ENCODE results near the gene PDZD2. TPM values are rescaled to one million over a fixed set of nuclear protein-coding genes. Genes with fewer than 3 reads are reported as not detected.

The PDZD2 gene
- total RNA-seq, 2 experiments from 2014 or later = 0.04 to 0.14 TPM

- ChIA-PET POLR2A (no interaction called here), CTCF (no interaction called here)
- no peaks in the 10 kb centered on the region for H3K9me3 Mint-ChIP-seq (ENCODE audit: low read depth)
- H3K27ac Mint-ChIP-seq = no peak overlapping the region
- H3K27me3 Mint-ChIP-seq = no peaks in the 10 kb centered on the region
- intact Hi-C loops (cut with DNase I, micrococcal nuclease) = no loop called here
- no peaks in the 10 kb centered on the region for H3K36me3 Mint-ChIP-seq (ENCODE audit: low read depth)
- no peak for ATAC-seq
- H3K4me1 Mint-ChIP-seq = no peaks in the 10 kb centered on the region
- no peak for DNase-seq
- H3K4me3 Mint-ChIP-seq = no peak overlapping the region
Observed at GRCh38 chr5:31698673-31699072, 59.7 kb downstream of the PDZD2 start.

- no peak for ATAC-seq
- DNase-seq = no peak
- H3K27ac Mint-ChIP-seq = no peak overlapping the region
- peaks cover 2% of the 10 kb centered on the region for H3K27me3 Mint-ChIP-seq
- H3K4me1 Mint-ChIP-seq = no peaks in the 10 kb centered on the region
- H3K9me3 Mint-ChIP-seq (ENCODE audit: low read depth) = no peaks in the 10 kb centered on the region
- intact Hi-C loops (cut with DNase I, micrococcal nuclease) = no loop called here
- ChIA-PET CTCF (no interaction called here), POLR2A (no interaction called here)
- no peak overlapping the region for H3K4me3 Mint-ChIP-seq
- no peaks in the 10 kb centered on the region for H3K36me3 Mint-ChIP-seq (ENCODE audit: low read depth)
Observed at GRCh38 chr5:31701642-31702299, 62.8 kb downstream of the PDZD2 start.

- intact Hi-C loops (cut with DNase I, micrococcal nuclease) = no loop called here
- H3K4me1 Mint-ChIP-seq = no peaks in the 10 kb centered on the region
- no peaks in the 10 kb centered on the region for H3K36me3 Mint-ChIP-seq (ENCODE audit: low read depth)
- POLR2A ChIA-PET = no interaction called here
- H3K9me3 Mint-ChIP-seq (ENCODE audit: low read depth) = no peaks in the 10 kb centered on the region
- CTCF ChIA-PET = no interaction called here
- peaks cover 2% of the 10 kb centered on the region for H3K27me3 Mint-ChIP-seq
- ATAC-seq (no peak), DNase-seq (no peak)
- no peak overlapping the region for H3K4me3 Mint-ChIP-seq
- H3K27ac Mint-ChIP-seq = no peak overlapping the region
Observed at GRCh38 chr5:31702712-31703111, 63.8 kb downstream of the PDZD2 start.

GRCh38 chr5:31703757-31704156 lies 64.8 kb downstream of the PDZD2 start:
- DNase-seq (no peak), ATAC-seq (no peak)
- no peak overlapping the region for H3K4me3 Mint-ChIP-seq
- intact Hi-C loops (cut with DNase I, micrococcal nuclease) = no loop called here
- H3K4me1 Mint-ChIP-seq = no peaks in the 10 kb centered on the region
- peaks cover 2% of the 10 kb centered on the region for H3K27me3 Mint-ChIP-seq
- ChIA-PET CTCF (no interaction called here), POLR2A (no interaction called here)
- H3K9me3 Mint-ChIP-seq (ENCODE audit: low read depth) = no peaks in the 10 kb centered on the region
- H3K36me3 Mint-ChIP-seq (ENCODE audit: low read depth) = no peaks in the 10 kb centered on the region
- no peak overlapping the region for H3K27ac Mint-ChIP-seq

- ATAC-seq = no peak
- Mint-ChIP-seq H3K4me3 (no peak overlapping the region), H3K27me3 (peaks cover 2% of the 10 kb centered on the region), H3K27ac (no peak overlapping the region), H3K4me1 (no peaks in the 10 kb centered on the region), H3K9me3 (ENCODE audit: low read depth) (no peaks in the 10 kb centered on the region), H3K36me3 (ENCODE audit: low read depth) (no peaks in the 10 kb centered on the region)
- intact Hi-C loops (cut with DNase I, micrococcal nuclease) = no loop called here
- ChIA-PET CTCF (no interaction called here), POLR2A (no interaction called here)
- DNase-seq = no peak
Observed at GRCh38 chr5:31706186-31706585, 67.3 kb downstream of the PDZD2 start.

GRCh38 chr5:31707329-31707728 lies 68.4 kb downstream of the PDZD2 start:
- peaks cover 2% of the 10 kb centered on the region for H3K27me3 Mint-ChIP-seq
- no peak for ATAC-seq
- no peak for DNase-seq
- H3K4me1 Mint-ChIP-seq = no peaks in the 10 kb centered on the region
- intact Hi-C loops (cut with DNase I, micrococcal nuclease) = no loop called here
- no peaks in the 10 kb centered on the region for H3K36me3 Mint-ChIP-seq (ENCODE audit: low read depth)
- H3K9me3 Mint-ChIP-seq (ENCODE audit: low read depth) = no peaks in the 10 kb centered on the region
- ChIA-PET POLR2A (no interaction called here), CTCF (no interaction called here)
- no peak overlapping the region for H3K27ac Mint-ChIP-seq
- H3K4me3 Mint-ChIP-seq = no peak overlapping the region

- CTCF ChIA-PET = no interaction called here
- Mint-ChIP-seq H3K27ac (no peak overlapping the region), H3K36me3 (ENCODE audit: low read depth) (no peaks in the 10 kb centered on the region), H3K9me3 (ENCODE audit: low read depth) (no peaks in the 10 kb centered on the region), H3K4me1 (no peaks in the 10 kb centered on the region), H3K27me3 (peaks cover 2% of the 10 kb centered on the region), H3K4me3 (no peak overlapping the region)
- POLR2A ChIA-PET = no interaction called here
- no peak for ATAC-seq
- intact Hi-C loops (cut with DNase I, micrococcal nuclease) = no loop called here
- no peak for DNase-seq
Observed at GRCh38 chr5:31708089-31708488, 69.2 kb downstream of the PDZD2 start.

- CTCF ChIA-PET = no interaction called here
- Mint-ChIP-seq H3K9me3 (ENCODE audit: low read depth) (no peaks in the 10 kb centered on the region), H3K4me1 (no peaks in the 10 kb centered on the region), H3K27me3 (no peaks in the 10 kb centered on the region), H3K27ac (no peak overlapping the region), H3K36me3 (ENCODE audit: low read depth) (no peaks in the 10 kb centered on the region), H3K4me3 (no peak overlapping the region)
- ATAC-seq = no peak
- POLR2A ChIA-PET = no interaction called here
- intact Hi-C loops (cut with DNase I, micrococcal nuclease) = no loop called here
- DNase-seq = no peak
Observed at GRCh38 chr5:31711363-31711762, 72.4 kb downstream of the PDZD2 start.

- no peak overlapping the region for H3K27ac Mint-ChIP-seq
- no peak overlapping the region for H3K4me3 Mint-ChIP-seq
- no peaks in the 10 kb centered on the region for H3K9me3 Mint-ChIP-seq (ENCODE audit: low read depth)
- no peaks in the 10 kb centered on the region for H3K4me1 Mint-ChIP-seq
- ATAC-seq = no peak
- no peak for DNase-seq
- intact Hi-C loops (cut with DNase I, micrococcal nuclease) = no loop called here
- no peaks in the 10 kb centered on the region for H3K27me3 Mint-ChIP-seq
- ChIA-PET POLR2A (no interaction called here), CTCF (no interaction called here)
- H3K36me3 Mint-ChIP-seq (ENCODE audit: low read depth) = no peaks in the 10 kb centered on the region
Observed at GRCh38 chr5:31711935-31712592, 73.1 kb downstream of the PDZD2 start.

GRCh38 chr5:31717561-31717960 lies 78.6 kb downstream of the PDZD2 start:
- intact Hi-C loops (cut with DNase I, micrococcal nuclease) = no loop called here
- CTCF ChIA-PET = interaction anchor here (0.8 kb wide), 2 partner anchors 137 to 217 kb away, joined by 3 read pairs; no protein-coding TSS in a partner anchor

GRCh38 chr5:31720004-31720403 lies 81.1 kb downstream of the PDZD2 start:
- intact Hi-C loops (cut with DNase I, micrococcal nuclease) = no loop called here
- H3K36me3 Mint-ChIP-seq (ENCODE audit: low read depth) = no peaks in the 10 kb centered on the region
- H3K4me3 Mint-ChIP-seq = no peak overlapping the region
- DNase-seq (no peak), ATAC-seq (no peak)
- ChIA-PET POLR2A (no interaction called here), CTCF (no interaction called here)
- no peak overlapping the region for H3K27ac Mint-ChIP-seq
- H3K4me1 Mint-ChIP-seq = no peaks in the 10 kb centered on the region
- H3K9me3 Mint-ChIP-seq (ENCODE audit: low read depth) = no peaks in the 10 kb centered on the region
- peaks cover 2% of the 10 kb centered on the region for H3K27me3 Mint-ChIP-seq

More at GRCh38 chr5:31717561-31717960, 78.6 kb downstream of the PDZD2 start:
- Mint-ChIP-seq H3K4me1 (no peaks in the 10 kb centered on the region), H3K27me3 (no peaks in the 10 kb centered on the region), H3K4me3 (no peak overlapping the region), H3K27ac (no peak overlapping the region), H3K36me3 (ENCODE audit: low read depth) (no peaks in the 10 kb centered on the region), H3K9me3 (ENCODE audit: low read depth) (no peaks in the 10 kb centered on the region)
- ATAC-seq (no peak), DNase-seq (no peak)
- POLR2A ChIA-PET = no interaction called here

GRCh38 chr5:31720811-31721345 lies 81.9 kb downstream of the PDZD2 start:
- intact Hi-C loops (cut with DNase I, micrococcal nuclease) = no loop called here
- H3K9me3 Mint-ChIP-seq (ENCODE audit: low read depth) = no peaks in the 10 kb centered on the region
- no peak overlapping the region for H3K27ac Mint-ChIP-seq
- DNase-seq (no peak), ATAC-seq (no peak)
- no peaks in the 10 kb centered on the region for H3K4me1 Mint-ChIP-seq
- no peaks in the 10 kb centered on the region for H3K36me3 Mint-ChIP-seq (ENCODE audit: low read depth)
- ChIA-PET POLR2A (no interaction called here), CTCF (no interaction called here)
- no peak overlapping the region for H3K4me3 Mint-ChIP-seq
- peaks cover 2% of the 10 kb centered on the region for H3K27me3 Mint-ChIP-seq
